CD4-positive, alpha-beta T cell treated with Interleukin-17A for 4 hours (primary cell): Measurements from ENCODE around the gene TFDP1.
"Not testable (repeated sequence)": the region's sequence is repeated elsewhere in the genome, so short reads cannot be mapped to it uniquely, and the experiment has no call there.

Source experiments
- DNase-seq: peaks from one replicate; pipeline ENCODE4 v3.0.0-alpha.2; 2020; ENCODE audit warnings: mixed read lengths

The TFDP1 gene

DNA sequence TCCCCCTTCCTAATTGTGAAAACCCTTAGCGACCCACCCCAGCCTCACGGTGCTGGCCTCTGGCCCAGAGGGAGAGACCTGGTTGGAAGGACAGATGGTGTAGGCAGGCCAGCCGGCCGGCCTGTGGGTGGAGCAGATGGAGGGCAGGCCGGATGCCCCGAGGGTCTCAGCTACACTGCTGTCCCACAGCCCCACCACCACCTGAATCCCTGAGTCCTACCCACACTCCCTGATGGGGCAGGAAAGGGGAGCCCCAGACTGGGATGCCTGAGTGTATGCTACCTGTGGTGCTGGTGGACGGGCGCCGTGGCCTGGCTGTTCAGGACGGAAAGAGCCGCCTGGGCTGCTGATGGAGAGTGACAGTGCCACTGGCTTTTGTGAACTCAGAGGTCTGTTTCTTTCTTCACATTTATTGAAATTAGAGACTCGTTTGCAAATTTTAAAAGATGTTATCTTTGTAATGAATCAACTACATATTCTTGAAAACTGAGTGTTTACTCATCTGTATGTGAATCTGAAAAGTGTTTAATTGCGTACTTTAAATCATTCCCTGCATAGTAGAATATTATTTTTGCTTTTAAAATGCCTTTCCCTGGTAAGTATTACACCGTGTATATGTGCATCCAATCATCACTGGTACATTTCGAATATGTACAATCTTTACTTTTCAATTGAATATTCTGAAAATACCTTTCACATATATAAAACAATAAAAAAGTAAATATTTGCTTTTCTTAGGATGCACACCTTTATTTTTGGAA is 35.7 kb downstream of the TFDP1 start:
- no peak for DNase-seq

DNA sequence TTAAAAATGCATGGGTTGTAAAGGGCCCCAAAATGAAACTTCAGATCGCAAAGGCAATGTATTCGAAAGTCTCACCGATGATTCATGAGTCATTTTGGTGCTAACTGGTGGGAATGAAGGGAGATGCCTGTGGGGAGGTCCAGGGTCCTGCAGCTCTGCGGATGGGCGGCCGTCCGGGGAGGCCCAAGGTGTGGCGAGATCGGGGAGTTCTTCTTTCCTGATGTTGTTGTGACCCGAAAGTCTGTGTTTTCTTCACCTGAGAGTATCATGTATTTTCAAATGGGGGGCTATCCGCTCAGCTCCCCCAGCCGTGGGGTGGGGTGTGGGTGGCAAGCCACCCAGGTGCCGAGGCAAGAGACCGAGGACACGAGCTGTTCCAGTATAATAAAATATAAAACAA is 36.5 kb downstream of the TFDP1 start:
- DNase-seq: no peak

DNA sequence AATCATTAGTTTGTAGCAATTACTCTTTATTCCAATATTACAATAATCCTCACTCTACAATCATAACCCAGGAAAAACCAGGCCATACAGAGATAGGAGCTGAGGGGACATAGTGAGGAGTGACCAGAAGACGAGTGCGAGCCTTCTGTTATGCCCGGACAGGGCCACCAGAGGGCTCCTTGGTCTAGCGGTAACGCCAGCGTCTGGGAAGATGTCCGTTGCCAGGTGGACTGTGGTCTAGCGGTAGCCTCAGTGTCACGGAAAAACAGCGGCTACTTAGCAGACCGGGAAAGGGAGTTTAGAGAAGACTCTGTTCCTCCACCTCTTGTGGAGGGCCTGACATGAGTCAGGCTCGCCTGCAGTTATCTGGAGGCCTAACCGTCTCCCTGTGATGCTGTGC is 36.9 kb downstream of the TFDP1 start:
- not testable (repeated sequence) for DNase-seq

DNA sequence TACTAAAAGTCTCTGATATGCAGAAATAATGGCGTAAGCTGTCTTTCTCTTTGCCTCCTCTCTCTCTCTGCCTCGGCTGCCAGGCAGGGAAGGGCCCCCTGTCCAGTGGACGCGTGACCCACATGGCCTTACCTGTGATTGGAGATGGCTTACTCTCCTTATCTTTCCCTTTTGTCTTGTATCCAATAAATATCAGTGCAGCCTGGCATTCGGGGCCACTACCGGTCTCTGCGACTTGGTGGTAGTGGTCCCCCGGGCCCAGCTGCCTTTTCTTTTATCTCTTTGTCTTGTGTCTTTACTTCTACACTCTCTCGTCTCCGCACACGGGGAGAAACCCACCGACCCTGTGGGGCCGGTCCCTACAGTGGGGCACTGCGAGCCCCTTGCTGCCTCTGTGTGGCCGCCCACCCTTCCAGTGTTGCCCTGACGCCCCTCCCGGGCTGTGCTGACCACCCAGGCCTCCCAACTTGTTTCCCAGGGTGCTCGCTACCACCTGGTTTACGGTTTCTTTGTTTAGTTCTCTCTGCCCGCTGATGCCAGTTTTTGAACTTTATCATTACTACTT is 37.5 kb downstream of the TFDP1 start:
- DNase-seq: not testable (repeated sequence)

DNA sequence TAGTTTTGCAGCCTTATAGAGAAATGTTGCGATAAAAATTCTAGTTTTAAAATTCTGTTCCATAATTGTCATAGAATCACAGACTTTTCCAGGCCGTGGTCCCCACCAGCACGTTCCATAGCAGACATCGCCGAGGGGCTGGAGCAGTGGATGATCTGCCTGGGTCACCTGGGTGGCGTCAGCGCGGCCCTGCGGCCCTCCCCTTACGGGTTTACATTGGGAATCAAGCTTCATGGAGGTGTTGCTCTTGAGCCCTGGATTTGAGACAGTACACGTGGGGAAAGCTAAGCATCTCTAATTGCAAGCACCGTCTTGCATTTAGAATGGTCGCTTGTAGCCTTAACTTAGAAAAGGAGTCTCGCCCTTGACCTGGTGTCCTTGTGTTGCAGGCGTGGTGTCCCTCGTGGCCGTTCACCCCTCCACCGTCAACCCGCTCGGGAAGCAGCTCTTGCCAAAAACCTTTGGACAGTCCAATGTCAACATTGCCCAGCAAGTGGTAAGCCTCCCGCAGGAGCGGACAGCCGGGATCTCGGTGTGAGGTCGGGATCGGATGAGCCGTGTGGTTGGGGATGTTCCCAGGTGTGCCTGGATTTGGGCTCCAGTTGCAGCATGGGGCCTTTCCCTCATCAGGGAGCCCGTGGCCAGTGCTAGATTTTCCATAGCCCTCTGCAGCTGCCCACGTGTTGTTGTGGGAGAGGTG is 38.4 kb downstream of the TFDP1 start:
- no peak for DNase-seq

DNA sequence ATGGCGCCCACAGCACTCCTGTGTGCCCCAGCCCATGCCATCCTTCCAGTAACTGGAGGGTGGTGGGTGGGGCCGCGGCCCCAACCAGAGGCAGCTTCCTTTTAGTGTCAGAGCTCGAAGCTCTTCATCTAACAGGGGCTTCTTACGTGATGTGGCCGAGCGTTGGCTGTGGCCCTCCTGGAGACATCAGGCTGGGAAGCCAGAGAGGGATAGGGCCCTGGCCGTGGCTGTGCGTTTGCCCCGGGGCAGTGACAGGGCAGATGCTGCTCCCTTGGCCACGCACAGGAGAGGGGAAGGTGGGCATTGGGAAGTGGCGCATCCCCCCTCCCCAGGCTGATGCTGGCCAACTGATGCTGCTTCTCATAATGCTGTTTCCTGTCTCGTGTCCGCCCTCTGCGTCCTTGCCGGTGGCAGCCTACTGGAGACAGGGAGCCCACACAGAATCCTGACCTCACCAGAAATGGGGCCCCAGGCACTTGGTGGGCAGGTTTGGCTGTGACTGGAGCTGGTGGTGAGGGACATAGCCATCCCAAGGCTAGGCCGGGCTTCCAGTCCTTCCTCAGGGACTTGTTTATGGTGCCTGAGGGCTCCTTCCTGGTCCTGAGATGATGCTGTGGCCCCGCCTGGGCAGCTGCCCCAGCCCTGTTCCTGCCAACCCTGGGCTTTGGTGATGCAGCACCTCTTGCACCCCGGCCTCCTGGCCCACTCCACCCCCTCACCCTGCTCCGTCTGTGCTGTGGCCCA is 39.1 kb downstream of the TFDP1 start:
- DNase-seq: no peak

DNA sequence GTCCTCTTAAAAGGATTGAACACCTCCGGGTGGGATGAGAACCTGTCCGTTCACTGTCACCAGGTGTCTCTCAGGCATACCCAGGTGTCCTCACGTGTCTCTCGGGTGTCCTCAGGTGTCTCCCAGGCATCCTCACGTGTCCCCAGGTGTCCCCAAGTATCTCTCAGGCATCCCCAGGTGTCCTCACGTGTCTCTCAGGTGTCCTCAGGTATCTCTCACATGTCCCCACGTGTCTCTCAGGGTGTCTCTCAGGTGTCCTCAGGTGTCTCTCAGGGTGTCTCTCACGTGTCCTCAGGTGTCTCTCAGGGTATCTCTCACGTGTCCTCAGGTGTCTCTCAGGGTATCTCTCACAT is 39.7 kb downstream of the TFDP1 start:
- DNase-seq: no peak

DNA sequence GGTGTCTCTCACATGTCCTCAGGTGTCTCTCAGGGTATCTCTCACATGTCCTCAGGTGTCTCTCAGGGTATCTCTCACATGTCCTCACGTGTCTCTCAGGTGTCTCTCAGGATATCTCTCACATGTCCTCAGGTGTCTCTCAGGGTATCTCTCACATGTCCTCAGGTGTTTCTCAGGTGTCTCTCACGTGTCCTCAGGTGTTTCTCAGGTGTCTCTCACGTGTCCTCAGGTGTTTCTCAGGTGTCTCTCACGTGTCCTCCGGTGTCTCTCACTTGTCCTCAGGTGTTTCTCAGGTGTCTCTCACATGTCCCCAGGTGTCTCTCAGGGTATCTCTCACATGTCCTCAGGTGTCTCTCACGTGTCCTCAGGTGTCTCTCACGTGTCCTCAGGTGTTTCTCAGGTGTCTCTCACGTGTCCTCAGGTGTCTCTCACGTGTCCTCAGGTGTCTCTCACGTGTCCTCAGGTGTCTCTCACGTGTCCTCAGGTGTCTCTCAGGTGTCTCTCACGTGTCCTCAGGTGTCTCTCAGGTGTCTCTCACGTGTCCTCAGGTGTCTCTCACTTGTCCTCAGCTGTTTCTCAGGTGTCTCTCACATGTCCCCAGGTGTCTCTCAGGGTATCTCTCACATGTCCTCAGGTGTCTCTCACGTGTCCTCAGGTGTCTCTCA is 40.2 kb downstream of the TFDP1 start:
- not testable (repeated sequence) for DNase-seq

DNA sequence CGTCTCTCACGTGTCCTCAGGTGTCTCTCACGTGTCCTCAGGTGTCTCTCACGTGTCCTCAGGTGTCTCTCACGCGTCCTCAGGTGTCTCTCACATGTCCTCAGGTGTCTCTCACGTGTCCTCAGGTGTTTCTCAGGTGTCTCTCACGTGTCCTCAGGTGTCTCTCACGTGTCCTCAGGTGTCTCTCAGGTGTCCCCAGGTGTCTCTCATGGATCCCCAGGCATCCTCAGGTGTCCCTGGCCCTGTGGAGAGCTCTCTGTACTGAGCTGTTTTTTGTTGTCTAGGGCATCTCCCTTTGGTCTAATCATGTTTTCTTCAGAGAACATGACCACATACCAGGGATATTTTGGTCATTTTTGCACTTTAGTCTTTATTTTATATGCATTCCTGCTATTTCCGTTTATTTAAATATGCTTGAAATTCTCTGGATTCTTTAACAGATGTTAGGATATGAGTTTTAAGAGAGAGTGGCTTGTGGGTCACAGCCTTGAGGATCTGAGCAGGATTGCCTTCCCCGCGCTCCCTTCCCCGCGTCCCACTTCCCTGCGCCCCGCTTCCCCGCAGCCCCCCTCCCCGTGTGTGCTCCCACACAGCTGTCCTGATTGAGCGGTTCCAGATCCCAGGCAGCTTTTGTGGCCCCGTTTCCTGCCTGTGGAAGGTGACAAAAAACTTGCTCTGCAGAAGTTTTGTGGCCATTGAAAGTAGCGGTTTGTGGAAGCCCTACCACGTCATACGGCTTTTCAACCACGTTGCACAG is 41.6 kb downstream of the TFDP1 start:
- DNase-seq: no peak

DNA sequence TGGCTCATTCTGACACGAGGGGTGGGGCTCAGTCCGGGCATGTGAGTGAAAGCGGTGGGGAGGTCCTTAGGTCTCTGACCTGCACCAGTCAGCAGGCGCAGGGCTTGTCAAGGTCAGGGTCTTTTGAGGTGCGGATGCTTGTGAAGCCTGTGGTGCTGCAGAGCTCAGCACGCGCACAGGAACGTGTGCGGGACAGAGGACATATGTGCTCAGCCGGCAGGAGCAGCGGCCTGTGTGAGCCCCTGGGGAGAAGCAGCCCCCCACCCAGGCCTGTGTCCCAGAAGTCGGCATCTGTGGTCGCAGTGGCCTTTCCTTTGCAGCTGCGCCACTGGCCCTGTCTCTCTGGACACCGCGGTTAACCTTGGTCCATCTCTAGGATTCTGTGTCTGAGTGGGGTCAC is 42.6 kb downstream of the TFDP1 start:
- no peak for DNase-seq

DNA sequence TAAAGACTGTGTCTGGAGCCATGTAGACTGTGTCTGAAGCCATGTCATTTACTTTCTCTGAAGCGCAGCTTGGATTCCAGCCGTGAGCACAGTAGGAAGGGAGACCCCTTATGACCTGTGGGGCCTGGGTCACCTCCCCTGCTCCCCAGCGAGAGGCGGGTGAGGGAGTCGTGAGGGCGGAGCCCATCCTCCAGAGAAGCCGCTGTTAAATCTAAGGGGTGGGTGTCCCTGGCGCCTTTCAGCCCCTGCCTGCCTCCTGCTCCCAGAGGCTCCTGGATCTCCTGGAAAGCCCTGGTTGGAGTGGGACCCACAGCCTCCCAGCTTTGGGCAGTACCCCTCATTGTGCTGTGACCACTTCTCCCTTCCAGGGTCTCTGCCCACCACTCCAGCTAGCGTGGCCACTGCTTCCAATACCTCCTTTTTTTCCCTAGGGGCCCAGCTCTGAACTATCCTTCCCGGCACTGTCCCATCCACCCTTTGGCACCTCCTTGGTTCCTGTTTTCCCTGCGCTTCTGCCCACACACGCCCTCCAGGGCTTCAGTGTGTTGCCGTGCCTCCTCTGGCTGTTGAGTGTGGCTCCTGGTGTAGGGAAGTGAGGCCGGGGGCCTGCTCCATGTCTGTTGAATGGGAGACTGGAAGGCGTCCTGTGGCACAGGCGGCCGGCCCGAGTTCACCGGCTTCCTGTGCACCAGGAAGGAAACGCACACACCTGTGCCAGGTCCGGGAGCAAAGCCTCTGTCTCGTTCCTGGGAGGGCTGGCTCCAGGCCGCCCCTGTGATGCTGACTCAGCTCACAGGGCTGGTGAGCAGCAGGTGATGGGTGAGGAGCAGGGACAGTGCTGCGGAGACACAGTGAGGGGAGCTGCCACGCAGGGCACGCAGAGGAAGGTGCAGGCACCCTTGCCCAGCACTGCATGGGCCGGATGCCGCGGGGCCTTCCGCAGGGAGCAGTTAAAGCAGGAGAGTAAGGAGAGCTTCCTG is 44.0 kb downstream of the TFDP1 start:
- DNase-seq: no peak

DNA sequence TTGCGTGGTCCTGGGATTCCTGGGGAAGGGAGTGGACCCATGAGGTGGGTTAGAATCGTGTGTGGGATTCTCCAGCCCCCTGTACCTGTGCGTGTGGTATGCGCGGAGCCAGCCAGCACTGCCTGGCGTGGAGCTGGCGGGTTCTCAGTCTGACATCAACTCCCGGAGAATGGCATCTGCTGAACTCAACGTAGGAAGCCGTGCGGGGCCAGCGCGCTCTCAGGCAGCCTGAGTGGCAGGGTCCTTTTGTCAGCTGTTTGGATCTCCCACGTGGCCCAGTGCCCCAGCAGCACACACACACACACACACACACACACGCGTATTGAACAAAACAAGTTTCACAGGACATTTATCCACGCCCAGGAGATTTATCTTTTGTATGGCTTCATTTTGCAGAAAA is 45.3 kb downstream of the TFDP1 start:
- DNase-seq: no peak

DNA sequence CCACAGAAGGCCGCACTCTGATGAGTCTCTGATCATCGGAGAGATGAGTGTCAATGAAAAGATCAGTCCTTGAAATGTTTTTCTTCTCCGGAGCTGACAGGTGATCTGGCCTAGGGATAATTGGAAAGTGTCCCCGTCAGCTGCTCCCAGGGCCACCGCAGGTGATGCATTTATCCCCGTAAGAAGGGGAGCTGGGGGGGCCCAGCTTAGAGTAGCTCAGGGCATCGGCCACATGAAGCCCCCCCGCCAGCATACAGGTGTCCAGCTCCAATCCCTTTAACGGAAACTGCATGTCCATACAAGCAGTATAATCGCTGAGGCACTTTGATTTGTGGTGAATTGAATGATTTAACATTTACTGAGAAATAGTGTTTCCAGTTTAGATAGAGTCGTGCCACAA is 45.7 kb downstream of the TFDP1 start:
- no peak for DNase-seq

DNA sequence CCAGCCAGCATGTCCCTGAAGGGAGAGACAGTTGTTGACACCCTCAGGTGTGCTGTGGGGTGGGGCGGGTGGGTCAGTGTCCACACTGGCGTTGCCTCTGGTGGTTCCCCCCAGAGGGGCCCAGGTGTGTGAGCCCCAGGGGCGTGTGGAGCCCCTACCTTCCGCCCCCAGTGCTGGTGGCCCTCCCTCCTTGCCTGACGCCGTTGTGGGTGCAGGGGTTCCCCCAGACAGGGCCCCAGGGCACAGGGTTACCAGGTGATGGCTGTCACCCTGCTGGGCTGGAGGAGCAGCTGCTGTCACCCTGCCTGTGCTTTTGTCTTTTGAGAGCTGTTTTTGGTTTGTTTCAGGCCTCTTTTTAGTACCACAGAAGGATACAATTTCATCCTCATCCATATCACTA is 46.3 kb downstream of the TFDP1 start:
- DNase-seq: no peak

DNA sequence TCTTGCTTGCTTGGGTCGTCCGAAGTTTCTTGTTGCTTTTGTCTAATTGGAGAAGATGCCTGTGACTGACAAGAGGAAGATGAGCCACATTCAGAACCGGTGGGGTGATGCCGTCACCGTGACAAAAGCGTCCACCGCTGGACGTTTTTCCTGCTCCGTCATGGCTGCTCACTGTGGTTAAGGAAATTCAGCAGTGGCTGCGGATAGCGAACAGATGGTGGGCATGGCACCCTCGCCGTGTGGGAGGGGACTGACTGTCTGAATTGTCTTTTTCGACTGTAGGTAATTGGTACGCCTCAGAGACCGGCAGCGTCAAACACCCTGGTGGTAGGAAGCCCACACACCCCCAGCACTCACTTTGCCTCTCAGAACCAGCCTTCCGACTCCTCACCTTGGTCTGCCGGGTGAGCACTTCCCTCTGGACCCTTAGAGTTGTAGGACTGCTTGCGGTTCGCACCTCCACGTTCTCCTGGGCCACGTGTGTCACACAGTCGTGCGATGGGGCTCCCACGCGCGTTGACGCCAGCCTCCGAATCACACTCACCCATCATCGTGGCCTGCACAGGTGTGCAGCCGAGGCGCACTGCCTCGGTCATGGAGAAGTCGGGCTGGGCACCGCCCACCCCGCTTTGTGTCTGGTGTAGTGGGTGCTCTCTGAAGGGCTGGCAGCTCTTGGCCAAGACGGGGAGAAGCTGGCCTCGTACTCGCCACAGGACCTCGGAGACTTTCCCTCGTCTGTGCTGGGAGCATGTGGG is 47.0 kb downstream of the TFDP1 start:
- DNase-seq: no peak

DNA sequence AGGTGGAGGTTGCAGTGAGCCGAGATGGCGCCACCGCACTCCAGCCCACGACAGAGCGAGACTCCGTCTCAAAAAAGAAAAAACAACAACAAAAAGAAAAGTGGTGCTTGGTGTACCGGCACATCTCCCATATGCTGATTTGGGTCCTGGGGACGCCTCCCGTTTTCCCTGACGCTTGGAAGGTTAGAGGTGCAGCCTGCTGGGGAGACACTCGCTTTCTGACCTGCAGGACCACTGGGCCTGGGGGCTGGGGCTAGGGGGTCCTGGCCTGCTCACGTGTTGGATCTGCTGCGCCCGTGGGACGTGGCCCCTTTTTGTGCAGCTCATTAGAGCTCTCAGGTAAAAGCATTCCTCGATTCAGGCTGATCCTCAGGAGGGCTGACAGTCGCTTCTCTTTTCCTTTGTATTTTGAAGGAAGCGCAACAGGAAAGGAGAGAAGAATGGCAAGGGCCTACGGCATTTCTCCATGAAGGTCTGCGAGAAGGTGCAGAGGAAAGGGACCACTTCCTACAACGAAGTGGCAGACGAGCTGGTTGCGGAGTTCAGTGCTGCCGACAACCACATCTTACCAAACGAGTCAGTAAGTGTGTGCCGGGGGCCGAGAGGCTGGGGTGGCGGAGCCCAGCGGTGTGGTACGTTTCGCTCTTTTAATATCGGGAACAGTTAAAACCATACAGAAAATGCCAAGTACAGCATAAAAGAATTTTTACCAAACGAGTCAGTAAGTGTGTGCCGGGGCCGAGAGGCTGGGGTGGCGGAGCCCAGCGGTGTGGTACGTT is 48.3 kb downstream of the TFDP1 start:
- no peak for DNase-seq

DNA sequence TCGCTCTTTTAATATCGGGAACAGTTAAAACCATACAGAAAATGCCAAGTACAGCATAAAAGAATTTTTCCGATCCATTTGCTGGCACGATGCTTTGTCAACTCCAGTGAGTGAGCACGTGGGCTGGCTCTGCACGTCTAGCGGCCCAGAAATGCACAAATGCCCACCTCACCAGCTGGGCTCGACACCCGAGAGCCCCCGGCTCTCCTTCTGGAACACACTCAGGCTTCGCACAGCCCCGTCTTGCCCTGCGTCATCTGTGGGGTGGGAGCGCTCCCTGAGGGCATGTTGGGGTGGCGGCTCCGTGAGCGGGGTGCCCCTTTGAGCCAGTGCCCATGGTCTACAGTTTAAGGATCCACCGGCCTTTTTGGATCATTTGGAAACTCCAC is 48.9 kb downstream of the TFDP1 start:
- DNase-seq: no peak

DNA sequence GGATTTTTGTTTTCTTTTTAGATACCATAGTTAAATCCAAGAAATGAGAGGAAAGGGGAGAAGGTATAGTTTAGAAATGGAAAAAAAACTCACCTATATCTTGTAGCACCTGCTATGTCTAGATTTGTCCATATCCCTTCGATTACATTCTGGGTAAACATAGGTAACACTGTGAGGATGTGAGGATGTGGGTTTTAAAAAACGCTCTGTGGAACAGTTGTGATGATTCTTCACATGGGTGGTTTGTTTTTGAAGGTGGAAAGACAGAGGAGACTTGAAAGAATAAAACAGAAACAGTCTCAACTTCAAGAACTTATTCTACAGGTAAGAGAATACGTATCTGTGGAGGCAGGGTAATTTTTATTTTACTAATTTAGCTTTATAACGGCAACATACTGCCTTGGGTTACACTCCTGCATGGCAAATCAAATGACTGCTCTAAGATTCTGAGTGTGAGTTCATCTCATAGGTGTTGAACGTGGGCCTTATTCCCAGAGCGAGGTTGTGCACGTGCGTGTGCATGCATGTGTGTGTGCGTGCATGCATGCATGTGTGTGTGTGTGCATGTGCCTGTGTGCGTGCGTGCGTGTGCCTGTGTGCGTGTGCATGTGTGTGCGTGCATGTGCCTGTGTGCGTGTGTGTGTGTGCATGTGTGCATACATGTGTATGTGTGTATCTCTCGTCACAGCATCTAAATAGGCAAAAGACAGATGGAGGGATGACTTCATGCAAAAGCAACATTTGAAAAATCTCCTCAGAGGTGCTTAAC is 49.9 kb downstream of the TFDP1 start:
- DNase-seq: no peak

DNA sequence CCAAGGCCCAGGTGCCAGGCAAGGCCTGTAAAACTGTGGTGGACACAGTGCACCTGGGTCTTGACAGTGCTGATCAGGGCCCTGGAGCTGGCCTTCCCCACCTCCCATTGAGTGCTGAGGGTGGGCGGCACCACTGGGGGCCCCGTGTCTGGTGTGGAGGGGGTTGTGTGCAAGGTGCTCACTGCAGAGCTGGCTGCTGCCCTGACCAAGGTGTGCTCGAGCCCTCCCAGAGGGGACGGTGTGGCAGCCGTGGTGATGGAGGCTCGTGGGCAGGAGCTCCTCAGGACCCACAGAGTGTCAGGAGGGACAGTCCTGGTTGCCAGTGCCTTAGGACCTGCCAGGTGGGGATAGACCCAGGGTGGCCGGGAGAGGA is 50.5 kb downstream of the TFDP1 start:
- no peak for DNase-seq
